ENCODE measurements around the gene ARFGEF2.
"Not testable (repeated sequence)": the region's sequence is repeated elsewhere in the genome, so short reads cannot be mapped to it uniquely, and the experiment has no call there.

The ARFGEF2 gene

GRCh38 chr20:48931527-48932374 lies 10.2 kb downstream of the ARFGEF2 start:
- DNase-seq, result no peak

- DNase-seq, result no peak
These were observed 10.9 kb downstream of the ARFGEF2 start for GRCh38 chr20:48932375-48932941.

- no peak for DNase-seq
These were observed 11.7 kb downstream of the ARFGEF2 start for GRCh38 chr20:48933017-48933766.

DNA sequence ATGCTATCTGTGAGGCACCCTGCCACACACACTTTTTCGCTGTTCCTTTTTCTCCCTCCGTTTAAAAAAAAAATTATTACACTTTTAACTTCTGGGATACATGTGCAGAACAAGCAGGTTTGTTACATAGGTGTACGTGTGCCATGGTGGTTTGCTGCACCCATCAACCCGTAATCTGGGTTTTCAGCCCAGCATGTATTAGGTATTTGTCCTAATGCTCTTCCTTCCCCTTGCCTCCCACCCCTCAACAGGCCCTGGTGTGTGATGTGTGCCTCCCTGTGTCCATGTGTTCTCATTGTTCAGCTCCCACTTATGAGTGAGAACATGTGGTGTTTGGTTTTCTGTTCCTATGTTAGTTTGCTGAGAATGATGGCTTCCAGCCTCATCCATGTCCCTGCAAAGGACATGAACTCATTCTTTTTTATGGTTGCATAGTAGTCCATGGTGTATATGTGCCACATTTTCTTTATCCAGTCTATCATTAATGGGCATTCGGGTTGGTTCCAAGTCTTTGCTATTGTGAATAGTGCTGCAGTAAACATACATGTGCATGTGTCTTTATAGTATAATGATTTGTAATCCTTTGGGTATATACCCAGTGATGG lies 12.9 kb downstream of the ARFGEF2 start:
- not testable (repeated sequence) for DNase-seq

GRCh38 chr20:48934966-48935365 lies 13.5 kb downstream of the ARFGEF2 start:
- not testable (repeated sequence) for DNase-seq

DNA sequence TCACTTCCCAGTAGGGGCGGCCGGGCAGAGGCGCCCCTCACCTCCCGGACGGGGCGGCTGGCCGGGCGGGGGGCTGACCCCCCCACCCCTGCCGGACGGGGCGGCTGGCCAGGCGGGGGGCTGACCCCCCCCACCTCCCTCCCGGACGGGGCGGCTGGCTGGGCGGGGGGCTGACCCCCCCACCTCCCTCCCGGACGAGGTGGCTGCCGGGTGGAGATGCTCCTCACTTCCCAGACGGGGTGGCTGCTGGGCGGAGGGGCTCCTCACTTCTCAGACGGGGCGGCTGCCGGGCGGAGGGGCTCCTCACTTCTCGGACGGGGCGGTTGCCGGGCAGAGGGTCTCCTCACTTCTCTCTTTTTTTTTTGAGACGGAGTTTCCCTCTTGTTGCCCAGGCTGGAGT lies 14.7 kb downstream of the ARFGEF2 start:
- DNase-seq, result not testable (repeated sequence)

DNA sequence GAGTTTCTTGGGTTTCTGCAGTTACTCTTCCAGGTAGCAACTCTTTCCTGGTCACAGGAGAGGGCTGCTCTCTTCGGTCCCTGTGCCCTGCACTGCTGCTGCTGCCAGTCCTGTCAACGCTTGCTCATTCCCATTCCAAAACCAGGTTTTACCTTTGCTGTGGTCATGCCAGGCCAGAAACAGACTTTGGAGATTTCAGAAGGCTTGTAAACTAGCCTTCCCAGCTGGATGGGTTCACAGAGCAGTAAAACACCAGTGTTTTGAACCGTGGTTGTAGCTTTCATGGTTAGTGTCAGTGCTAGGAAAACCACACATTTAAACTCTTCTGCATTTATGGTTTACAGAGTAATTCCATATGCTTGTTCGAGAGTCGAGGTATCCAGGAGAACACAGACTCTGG lies 16.2 kb downstream of the ARFGEF2 start:
- DNase-seq, result no peak

GRCh38 chr20:48938670-48939069 lies 17.2 kb downstream of the ARFGEF2 start:
- no peak for DNase-seq

GRCh38 chr20:48940170-48940569 lies 18.7 kb downstream of the ARFGEF2 start:
- DNase-seq, result no peak

- no peak for DNase-seq
These were observed 20.0 kb downstream of the ARFGEF2 start for GRCh38 chr20:48941467-48941866.

DNA sequence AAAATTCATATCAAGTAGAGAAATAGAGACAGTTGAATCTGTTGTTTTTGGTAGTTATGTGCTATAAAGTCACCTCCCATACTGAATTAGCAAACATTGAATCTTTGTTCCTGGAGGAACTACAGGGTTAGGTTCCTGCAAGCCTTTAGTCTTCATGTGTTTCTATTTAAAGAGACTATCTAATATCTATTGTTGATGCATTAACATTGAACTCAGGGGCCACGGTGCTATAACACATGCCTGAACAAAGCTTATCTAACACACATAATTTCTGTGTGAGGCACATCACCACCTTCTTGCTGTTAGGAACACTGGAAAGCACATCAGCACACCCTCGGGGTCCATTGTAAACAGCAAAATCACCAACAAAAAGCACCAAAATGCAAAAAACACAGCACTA lies 21.2 kb downstream of the ARFGEF2 start:
- DNase-seq, result no peak

GRCh38 chr20:48944663-48945297 lies 23.3 kb downstream of the ARFGEF2 start:
- no peak for DNase-seq

- no peak for DNase-seq
These were observed 24.5 kb downstream of the ARFGEF2 start for GRCh38 chr20:48945840-48946514.

GRCh38 chr20:48948612-48949011 lies 27.1 kb downstream of the ARFGEF2 start:
- no peak for DNase-seq

DNA sequence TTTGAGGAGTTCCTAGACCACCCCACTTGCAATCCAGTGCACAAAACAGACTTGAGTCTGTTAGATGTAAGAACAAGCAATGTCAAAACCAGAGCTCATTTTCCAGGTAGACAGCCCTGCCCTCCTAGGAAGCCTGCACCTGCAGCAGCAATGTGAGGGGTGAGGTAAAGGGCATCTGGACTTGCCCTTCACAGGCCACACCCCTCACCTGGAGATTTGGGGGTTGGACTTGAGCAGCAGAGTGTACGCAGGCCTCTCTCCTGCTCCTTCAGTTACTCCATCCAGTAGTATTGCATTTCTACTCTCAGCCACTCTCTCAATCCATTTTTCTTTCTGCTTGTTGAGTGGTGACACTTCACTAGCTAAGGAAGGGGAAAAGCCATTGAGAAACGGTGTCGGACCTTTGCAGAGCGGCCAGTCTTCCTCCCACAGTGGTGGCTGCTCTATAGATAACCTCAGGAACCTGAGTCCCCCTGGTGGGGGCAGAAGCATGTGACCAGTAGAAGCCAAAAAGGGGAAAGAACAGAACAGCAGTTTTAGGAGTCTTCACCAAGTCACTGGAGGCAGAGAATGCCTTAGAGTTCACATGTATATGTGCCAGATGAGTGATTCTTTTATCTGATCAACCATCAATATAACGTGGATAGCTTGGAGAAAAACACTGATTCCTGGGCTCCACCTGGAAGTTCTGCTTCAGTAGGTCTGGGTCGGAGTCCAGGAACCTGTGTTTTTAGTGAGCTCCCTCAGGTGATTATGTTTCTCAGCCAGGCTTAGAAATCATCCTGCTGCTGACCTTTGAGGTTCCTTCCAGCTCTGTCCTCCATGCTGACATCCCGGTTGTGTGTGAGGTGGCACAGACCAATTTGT lies 28.0 kb downstream of the ARFGEF2 start:
- no peak for DNase-seq

- DNase-seq, result no peak
These were observed 29.5 kb downstream of the ARFGEF2 start for GRCh38 chr20:48951041-48951440.

DNA sequence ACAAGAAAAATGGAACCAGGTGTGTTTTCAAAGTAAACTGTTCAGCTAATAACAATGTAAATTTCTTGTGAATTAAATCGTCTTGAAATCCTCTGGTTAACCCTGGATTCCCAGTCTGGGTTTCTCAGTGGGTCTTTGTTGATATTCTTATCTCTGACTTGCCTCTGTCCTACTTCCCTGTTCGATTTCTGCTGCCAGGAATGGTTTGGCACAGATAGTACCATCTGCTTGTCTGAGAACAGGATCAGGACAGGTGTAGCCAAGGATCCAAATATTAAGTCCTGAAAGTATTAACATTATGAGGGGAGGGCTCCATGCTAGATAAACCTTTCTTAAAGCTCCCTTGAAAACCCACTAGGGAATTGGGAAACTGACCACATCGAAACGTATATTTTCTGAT lies 30.1 kb downstream of the ARFGEF2 start:
- DNase-seq, result no peak

DNA sequence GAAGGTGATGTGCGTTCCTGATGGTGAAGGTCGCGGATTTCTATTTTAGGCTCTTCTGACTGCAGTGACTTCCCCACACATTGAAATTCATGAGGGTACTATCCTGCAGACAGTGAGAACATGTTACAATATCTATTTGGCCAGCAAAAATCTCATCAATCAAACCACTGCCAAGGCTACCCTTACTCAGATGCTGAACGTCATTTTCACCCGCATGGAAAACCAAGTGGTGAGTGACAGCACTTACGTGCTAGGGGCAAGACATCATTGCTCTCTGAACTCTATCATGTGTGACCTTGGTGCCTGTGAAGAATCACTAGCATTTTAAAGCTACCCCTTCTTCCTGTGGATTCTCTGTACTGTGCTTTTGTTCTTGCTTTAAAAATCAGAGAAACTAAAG lies 31.1 kb downstream of the ARFGEF2 start:
- DNase-seq, result no peak

GRCh38 chr20:48953653-48954052 lies 32.1 kb downstream of the ARFGEF2 start:
- no peak for DNase-seq

DNA sequence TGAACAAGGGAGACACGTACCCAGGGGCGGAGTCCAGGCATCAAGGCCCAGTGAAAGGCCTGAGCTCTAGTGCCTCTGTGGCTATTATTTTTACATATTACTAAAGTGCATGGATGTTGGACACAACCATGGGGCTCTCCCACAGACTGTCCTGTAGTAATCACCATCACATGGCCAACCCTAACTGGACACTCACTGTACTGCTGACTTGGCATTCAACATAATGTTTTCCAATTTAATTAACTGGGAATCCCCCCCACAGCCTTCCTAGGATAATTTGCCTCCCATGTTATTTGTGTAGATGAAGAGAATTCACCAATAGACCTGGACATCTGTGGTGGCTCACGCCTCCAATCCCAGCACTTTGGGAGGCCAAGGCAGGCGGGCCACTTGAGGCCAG lies 34.5 kb downstream of the ARFGEF2 start:
- no peak for DNase-seq

- DNase-seq, result no peak
These were observed 35.6 kb downstream of the ARFGEF2 start for GRCh38 chr20:48957053-48957481.
